HG03064 (cell line): ENCODE data around the gene KCNJ11.
"Not testable (repeated sequence)": the region's sequence is repeated elsewhere in the genome, so short reads cannot be mapped to it uniquely, and the experiment has no call there.

ENCODE experiments used
- ATAC-seq: cut with Tn5 transposase; IDR thresholded peaks from one replicate; pipeline ENCODE4 v1.9.1; 2021; ENCODE audit warnings: low read depth; ENCODE audit not compliant: unreplicated experiment

Gene KCNJ11

GRCh38 chr11:17388609-17389210 lies at the start of gene KCNJ11:
Gene KCNJ11, minus strand, starts transcription at chr11:17388659. Its CDS starts 568 bp downstream, at chr11:17388091.
- peak; percentile 46 for ATAC-seq

GRCh38 chr11:17437366-17437765 lies 48.9 kb upstream of the KCNJ11 start:
- ATAC-seq = no peak

GRCh38 chr11:17434108-17434507 lies 45.6 kb upstream of the KCNJ11 start:
- no peak for ATAC-seq

GRCh38 chr11:17432002-17432401 lies 43.5 kb upstream of the KCNJ11 start:
- ATAC-seq = no peak

- ATAC-seq = no peak
Observed at GRCh38 chr11:17431139-17431538, 42.7 kb upstream of the KCNJ11 start.

GRCh38 chr11:17430616-17431015 lies 42.2 kb upstream of the KCNJ11 start:
- no peak for ATAC-seq

- ATAC-seq = no peak
Observed at GRCh38 chr11:17428925-17429324, 40.5 kb upstream of the KCNJ11 start.

GRCh38 chr11:17428261-17428660 lies 39.8 kb upstream of the KCNJ11 start:
- ATAC-seq = no peak

- ATAC-seq = not testable (repeated sequence)
Observed at GRCh38 chr11:17426233-17426632, 37.8 kb upstream of the KCNJ11 start.

- no peak for ATAC-seq
Observed at GRCh38 chr11:17423533-17424310, 35.3 kb upstream of the KCNJ11 start.

- no peak for ATAC-seq
Observed at GRCh38 chr11:17421781-17422180, 33.3 kb upstream of the KCNJ11 start.

- ATAC-seq = no peak
Observed at GRCh38 chr11:17418444-17419081, 30.1 kb upstream of the KCNJ11 start.

GRCh38 chr11:17416492-17416891 lies 28.0 kb upstream of the KCNJ11 start:
- no peak for ATAC-seq

GRCh38 chr11:17415523-17416104 lies 27.2 kb upstream of the KCNJ11 start:
- ATAC-seq = no peak

GRCh38 chr11:17414992-17415391 lies 26.5 kb upstream of the KCNJ11 start:
- ATAC-seq = no peak

GRCh38 chr11:17414317-17414737 lies 25.9 kb upstream of the KCNJ11 start:
- ATAC-seq = no peak

- ATAC-seq = no peak
Observed at GRCh38 chr11:17413414-17414316, 25.2 kb upstream of the KCNJ11 start.

- ATAC-seq = no peak
Observed at GRCh38 chr11:17412488-17413180, 24.2 kb upstream of the KCNJ11 start.

- ATAC-seq = no peak
Observed at GRCh38 chr11:17411418-17411817, 23.0 kb upstream of the KCNJ11 start.
